K562 (cell line): ENCODE results near the gene LARP4B. TPM values are rescaled to one million over a fixed set of nuclear protein-coding genes. Genes with fewer than 3 reads are reported as not detected.

Experiments
- ATAC-seq: fragments of 200-7000 bp; cut with Tn5 transposase; 3 replicates; pipeline ENCODE4 v1.9.1; 2020; ENCODE audit warnings: moderate library complexity
- BruUV-seq: library from RNA; stranded (reverse); fragments of 400-500 nt; replicated peaks from 2 replicates; lab custom pipeline; 2021; lab: Mats Ljungman, UMichigan
- CTCF ChIA-PET: fragments of 300-600 bp; formaldehyde crosslinking; extraction: SDS; loops from one replicate; lab custom pipeline; 2021; ENCODE audit warnings: low intra/inter-chr PET ratio; lab: Yijun Ruan, JAX
- POLR2A ChIA-PET: fragments of 300-600, 350-650 bp; sonication (Branson Sonifier 250); formaldehyde crosslinking; extraction: SDS; loops from one replicate; lab custom pipeline; 2021; ENCODE audit warnings: antibody characterized with exemption, inconsistent platforms; lab: Yijun Ruan, JAX
- DNase-seq, 4 experiments: peaks; one replicate each; pipeline versions ENCODE4 v3.0.0 to v3.0.0-alpha.2; 2011 to 2018; ENCODE audit warnings: low spot score in 3 of 4, mixed read lengths in 3 of 4; ENCODE audit errors: extremely low read depth in 1 of 4
- FAIRE-seq: peaks from 2 replicates; lab custom pipeline; 2011; peaks lifted over from hg19 to GRCh38; lab: Jason Lieb, UNC
- H2AFZ ChIP-seq: 2 replicates; pipeline ENCODE4 v1.6.0; 2011; ENCODE audit warnings: low read depth, low read length, control low read depth, inconsistent platforms
- H3K27ac ChIP-seq: fragments of 200-600 bp; 3 replicates; pipeline ENCODE4 v1.8.0; 2011; ENCODE audit warnings: low read depth, mild to moderate bottlenecking, control low read depth, inconsistent platforms, low read length, moderate library complexity, mixed read lengths; ENCODE audit errors: extremely low read depth
- H3K27me3 ChIP-seq, 2 experiments: fragments of 300-600 bp in 1 of 2; 2 replicates in 1 of 2; 3 replicates in 1 of 2; pipeline versions ENCODE4 v1.6.0 to v1.8.0; 2011; ENCODE audit warnings: inconsistent platforms in 2 of 2, low read length in 2 of 2, mild to moderate bottlenecking in 1 of 2, mixed read lengths in 1 of 2, moderate library complexity in 1 of 2; ENCODE audit not compliant: control insufficient read depth in 2 of 2, insufficient read depth in 2 of 2
- H3K36me3 ChIP-seq: fragments of 300-600 bp; 3 replicates; pipeline ENCODE4 v1.8.0; 2011; ENCODE audit warnings: mild to moderate bottlenecking, low read length, inconsistent platforms; ENCODE audit not compliant: control insufficient read depth, insufficient read depth
- H3K4me1 ChIP-seq, 2 experiments: fragments of 200-600 bp in 1 of 2; replicated peaks in 1 of 2; 2 replicates in 1 of 2; 3 replicates in 1 of 2; pipeline versions ENCODE4 v1.5.1 to v1.8.0; 2011; ENCODE audit warnings: inconsistent platforms in 2 of 2, low read length in 2 of 2, mild to moderate bottlenecking in 1 of 2, mixed read lengths in 1 of 2, moderate library complexity in 1 of 2; ENCODE audit not compliant: control insufficient read depth in 2 of 2, insufficient read depth in 2 of 2
- H3K4me2 ChIP-seq: 2 replicates; pipeline ENCODE4 v1.6.1; 2011; ENCODE audit warnings: low read length, control low read depth, inconsistent platforms, mixed read lengths; ENCODE audit not compliant: insufficient read depth
- H3K4me3 ChIP-seq: fragments of 200-600 bp; sonication (generic), shearing (Covaris generic); 2 replicates; pipeline ENCODE4 v1.5.1; 2016; ENCODE audit warnings: control low read depth, inconsistent platforms
- H3K79me2 ChIP-seq: fragments of 200-600 bp; 3 replicates; pipeline ENCODE4 v1.8.0; 2011; ENCODE audit warnings: low read length, inconsistent platforms; ENCODE audit not compliant: control insufficient read depth, insufficient read depth
- H3K9ac ChIP-seq, 2 experiments: 2 replicates each; pipeline versions ENCODE4 v1.6.0 to v1.6.1; 2011; ENCODE audit warnings: low read depth in 2 of 2, low read length in 2 of 2, control low read depth in 1 of 2, inconsistent platforms in 1 of 2, mild to moderate bottlenecking in 1 of 2, mixed read lengths in 1 of 2; ENCODE audit not compliant: insufficient read depth in 1 of 2
- H3K9me1 ChIP-seq: one replicate; pipeline ENCODE4 v1.6.0; 2011; ENCODE audit warnings: inconsistent platforms, mild to moderate bottlenecking, low read length, moderate library complexity; ENCODE audit not compliant: control insufficient read depth, insufficient read depth
- H3K9me3 ChIP-seq: replicated peaks from 2 replicates; pipeline ENCODE4 v1.5.1; 2011; ENCODE audit warnings: low read depth, low read length, inconsistent platforms; ENCODE audit not compliant: control insufficient read depth, insufficient read depth
- H4K20me1 ChIP-seq: replicated peaks from 2 replicates; pipeline ENCODE4 v1.6.1; 2011; ENCODE audit warnings: low read length, inconsistent platforms, mixed read lengths; ENCODE audit not compliant: control insufficient read depth, insufficient read depth
- ARID2 ChIP-seq: fragments of 450-650 bp; IDR thresholded peaks from 2 replicates; pipeline ENCODE4 v1.6.1; 2017; ENCODE audit warnings: antibody characterized with exemption, mild to moderate bottlenecking
- E2F4 ChIP-seq: sonication (generic); formaldehyde crosslinking; IDR thresholded peaks from 2 replicates; pipeline ENCODE4 v1.8.0; 2022; ENCODE audit warnings: mild to moderate bottlenecking, low read depth, missing genetic modification reagents
- GABPB2 ChIP-seq: fragments of 250-450 bp; sonication (Bioruptor Pico); conservative IDR thresholded peaks from 2 replicates; pipeline ENCODE4 v1.5.1; 2021; ENCODE audit warnings: mild to moderate bottlenecking
- GTF2F1 ChIP-seq: IDR thresholded peaks from 2 replicates; pipeline ENCODE4 v1.6.1; 2011; ENCODE audit warnings: low read depth, low read length, improper control_type of control experiment
- KDM4B ChIP-seq, 2 experiments: fragments of 450-650 bp in 1 of 2; sonication (generic) in 1 of 2; IDR thresholded peaks; 2 replicates each; pipeline ENCODE4 v1.6.1; 2016 to 2017; ENCODE audit warnings: borderline replicate concordance in 2 of 2, antibody characterized with exemption in 1 of 2, low read depth in 1 of 2, mild to moderate bottlenecking in 1 of 2
- L3MBTL2 ChIP-seq: fragments of 450-650 bp; IDR thresholded peaks from 2 replicates; pipeline ENCODE4 v1.6.1; 2016; ENCODE audit warnings: mild to moderate bottlenecking, moderate library complexity
- MTF1 ChIP-seq: fragments of 250-450 bp; sonication (Bioruptor Pico); IDR thresholded peaks from 2 replicates; pipeline ENCODE4 v1.9.0; 2021; ENCODE audit warnings: moderate library complexity, mild to moderate bottlenecking, inconsistent platforms, borderline replicate concordance
- POLR3A ChIP-seq: IDR thresholded peaks from 2 replicates; pipeline ENCODE4 v1.6.1; 2011; ENCODE audit warnings: borderline replicate concordance, mild to moderate bottlenecking, moderate library complexity; ENCODE audit not compliant: insufficient read length, insufficient read depth; ENCODE audit errors: extremely low read depth
- TAF7 ChIP-seq: fragments of 450-650 bp; IDR thresholded peaks from 2 replicates; pipeline ENCODE4 v1.6.1; 2016; ENCODE audit warnings: missing genetic modification characterization, missing compliant biosample characterization
- TEAD4 ChIP-seq, 2 experiments: sonication (generic) in 1 of 2; formaldehyde crosslinking in 1 of 2; IDR thresholded peaks; 2 replicates each; pipeline versions ENCODE4 v1.6.1 to v1.8.0; 2012 to 2022; ENCODE audit warnings: borderline replicate concordance in 1 of 2, inconsistent platforms in 1 of 2, low read length in 1 of 2, mild to moderate bottlenecking in 1 of 2, missing genetic modification reagents in 1 of 2
- TFE3 ChIP-seq: fragments of 450-650 bp; formaldehyde crosslinking; IDR thresholded peaks from 2 replicates; pipeline ENCODE4 v1.4.0; 2020; ENCODE audit warnings: mild to moderate bottlenecking, mixed read lengths
- ZMIZ1 ChIP-seq, 2 experiments: fragments of 150-350 bp in 1 of 2; IDR thresholded peaks; 2 replicates each; pipeline ENCODE4 v1.6.1; 2012 to 2016; ENCODE audit warnings: low read depth in 2 of 2, low read length in 2 of 2, mild to moderate bottlenecking in 1 of 2, moderate library complexity in 1 of 2
- ZNF57 ChIP-seq: fragments of 450-650 bp; formaldehyde crosslinking; IDR thresholded peaks from 2 replicates; pipeline ENCODE4 v1.4.0; 2020; ENCODE audit warnings: mild to moderate bottlenecking, moderate library complexity
- ZNF77 ChIP-seq: fragments of 250-450 bp; sonication (Bioruptor Pico); IDR thresholded peaks from 2 replicates; pipeline ENCODE4 v1.5.0; 2020
- WGBS: fragments of 100-300 bp; shearing (Covaris generic); methylation state at CpG from one replicate; pipeline ENCODE4 v1.1.6; 2016; ENCODE audit warnings: low coverage, mixed read lengths; ENCODE audit not compliant: insufficient coverage; ENCODE audit errors: missing lambda C conversion rate; 5-methylcytosine and 5-hydroxymethylcytosine counted together
- in situ Hi-C: fragments of 300-500 bp; cut with MboI; formaldehyde crosslinking; loops from 4 replicates; pipeline ENCODE4 v1.15.0; 2018; ENCODE audit warnings: inconsistent platforms, mixed read lengths
- intact Hi-C: fragments of 100-400 bp; cut with micrococcal nuclease; formaldehyde crosslinking; loops from 2 replicates; pipeline ENCODE4 v1.14.2; 2022
- polyA plus RNA-seq, 8 experiments: library from polyadenylated mRNA; depleted of rRNA in 4 of 8; stranded (reverse) in 5 of 8; unstranded in 3 of 8; fragments of >200 nt; fragmentation: Nextera tagmentation in 2 of 8; fragmentation: Illumina TruSeq in 1 of 8; extraction: Ambion mirVana in 2 of 8; extraction: Trizol in 1 of 8; gene quantifications; 2 replicates each; pipeline versions ENCODE4 v1.2.1 to v1.2.3, GENCODE V29; 2011 to 2014; ENCODE audit warnings: inconsistent platforms in 1 of 8, missing spikeins in 1 of 8
- total RNA-seq, 7 experiments: library from RNA; depleted of rRNA in 6 of 7; stranded (reverse); fragments of >200 nt in 6 of 7; fragmentation: Illumina TruSeq in 2 of 7; extraction: Trizol in 2 of 7; gene quantifications; 2 replicates each; pipeline versions ENCODE4 v1.2.1 to v1.2.3, GENCODE V29; 2011 to 2021; ENCODE audit warnings: low replicate concordance in 1 of 7

LARP4B gene
- total and polyA plus RNA-seq, 9 of the 15 experiments (the other 6 are each of a cell fraction or from before 2014, with no cell fraction given): 11.8 to 130 (median 42.6) TPM

GRCh38 chr10:773562-774161, 157.8 kb downstream of the LARP4B start:
- intact Hi-C loops (no loop called here), in situ Hi-C loops (loop anchor here (10.0 kb wide), 1 partner anchor 249 kb away; no protein-coding TSS in a partner anchor)
- H3K79me2 ChIP-seq: no peaks in the 10 kb centered on the region
- peak in 1 of 4 experiments; percentile 8 for DNase-seq
- peaks cover 50 to 71% of the 10 kb centered on the region in 2 experiments for H3K27me3 ChIP-seq
- WGBS: 0% methylated on average over 22 of the region's 27 CpGs
- POLR2A ChIA-PET: interaction anchor here (0.6 to 1.1 kb wide), 2 partner anchors 252 to 474 kb away, joined by 3 to 4 read pairs; no protein-coding TSS in a partner anchor
- no TSS peak for BruUV-seq
- H3K9ac ChIP-seq: no peak overlapping the region
- peaks cover 0 to 14% of the 10 kb centered on the region in 2 experiments; a peak in 2 of 5 replicates for H3K4me1 ChIP-seq
- H3K4me2 ChIP-seq: no peak overlapping the region
- H3K9me3 ChIP-seq: no peaks in the 10 kb centered on the region
- no peaks in the 10 kb centered on the region for H4K20me1 ChIP-seq
- no peak overlapping the region for H3K4me3 ChIP-seq
- ATAC-seq: no peak
- H2AFZ ChIP-seq: no peak overlapping the region
- H3K9me1 ChIP-seq: no peaks in the 10 kb centered on the region
- no peaks in the 10 kb centered on the region for H3K36me3 ChIP-seq
- CTCF ChIA-PET: no interaction called here
- H3K27ac ChIP-seq: no peak overlapping the region
- FAIRE-seq: no peak
- TF ChIP-seq ZMIZ1 (IDR thresholded peaks at IDR 0.05; ENCODE audit: low read depth in 2 of 2, low read length in 2 of 2) (no peak), TEAD4 (IDR thresholded peaks at IDR 0.05; ENCODE audit: low read length) (no peak), TEAD4 (CRISPR knock-in tag; IDR thresholded peaks at IDR 0.05; ENCODE audit: borderline replicate concordance) (no peak), L3MBTL2 (no peak), GABPB2 (CRISPR knock-in tag) (no peak), E2F4 (no peak), ZNF77 (CRISPR knock-in tag) (no peak), POLR3A (no peak), MTF1 (CRISPR knock-in tag) (no peak), TAF7 (no peak), ARID2 (no peak), KDM4B (IDR thresholded peaks at IDR 0.05; ENCODE audit: borderline replicate concordance in 2 of 2, low read depth in 1 of 2) (no peak), GTF2F1 (no peak), TFE3 (no peak), ZNF57 (CRISPR knock-in tag) (no peak)
